Lower leg skin (tissue), 3 donors: ENCODE measurements around the gene COL10A1.

Experiments
- CTCF ChIP-seq, 3 donors: fragments of 450-650 bp; IDR thresholded peaks; one replicate each; pipeline ENCODE4 v1.5.1; 2016; ENCODE audit warnings: antibody characterized with exemption in 3 of 3, mild to moderate bottlenecking in 3 of 3, moderate library complexity in 2 of 3
- POLR2A ChIP-seq, 2 donors: fragments of 450-650 bp; IDR thresholded peaks; one replicate each; pipeline ENCODE4 v1.6.1; 2016 to 2017; ENCODE audit warnings: antibody characterized with exemption in 2 of 2, mild to moderate bottlenecking in 1 of 2, moderate library complexity in 1 of 2

DNA sequence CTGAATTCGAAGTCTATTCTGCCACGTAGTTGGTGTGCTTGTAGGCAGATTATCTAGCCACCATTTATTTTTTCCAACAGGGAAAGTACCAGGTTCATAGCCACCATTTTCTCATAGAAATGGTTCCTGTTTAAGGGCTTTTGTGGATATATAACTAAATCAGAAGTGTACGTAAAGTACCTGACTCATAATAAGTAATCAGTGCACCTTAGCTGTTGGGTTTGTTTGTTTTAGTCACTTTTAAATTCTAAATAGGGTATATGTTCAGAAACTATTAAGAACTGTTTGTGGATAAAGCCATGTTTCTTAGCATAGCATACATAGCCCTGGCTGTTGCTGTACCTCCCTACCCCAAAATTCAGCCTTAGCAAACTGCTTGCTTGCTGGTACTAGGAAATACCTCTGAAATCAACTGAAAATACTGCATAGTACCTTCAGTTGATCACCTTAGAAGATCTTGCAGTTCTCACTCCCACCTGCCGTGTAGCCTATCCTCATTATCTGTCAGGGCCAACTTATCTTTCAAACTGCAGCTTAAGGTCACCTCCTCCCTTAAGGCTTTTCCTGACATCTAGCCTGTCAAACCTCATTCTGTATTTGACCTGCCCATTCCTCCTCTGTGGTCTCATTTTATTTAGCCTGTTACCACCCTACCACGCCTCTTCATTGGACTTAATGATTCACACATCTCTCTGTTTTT, 44.6 kb upstream of the COL10A1 start:
- TF ChIP-seq CTCF (IDR thresholded peaks at IDR 0.05) (no peak), POLR2A (IDR thresholded peaks at IDR 0.05) (no peak)
